Thoracic aorta endothelial cell (primary cell): ENCODE data around the gene NEK10. TPM values are rescaled to one million over a fixed set of nuclear protein-coding genes. Genes with fewer than 3 reads are reported as not detected.

ENCODE experiments used
- small RNA-seq: library from RNA; depleted of rRNA; stranded (forward); fragments of <200 nt; gene quantifications from one replicate; pipeline ENCODE3, GENCODE V24; 2012
- total RNA-seq: library from RNA; depleted of rRNA; stranded (reverse); fragments of >200 nt; gene quantifications from 2 replicates; pipeline ENCODE4 v1.2.3, GENCODE V29; 2012

The NEK10 gene
- total RNA-seq, result 13.6 and 20.6 TPM in 2 replicates

GRCh38 chr3:27368831-27369607 is at the start of gene NEK10:
TSS of gene NEK10 (minus strand) at chr3:27369383. CDS start at chr3:27352882, 16,501 bp downstream.

Small RNA genes within 50 kb of the gene (small RNA-seq; reads per million reads assigned to genes)
- not detected for gene MINOS1P3
- gene RNU6-342P, result not detected

Other genes with a start within 250 kb of the NEK10 start
- gene SLC4A7, start 115.0 kb upstream of the NEK10 start, total RNA-seq, result 181 and 260 TPM in 2 replicates